B cell (primary cell): ENCODE measurements around the gene EPHA10. TPM values are rescaled to one million over a fixed set of nuclear protein-coding genes. Genes with fewer than 3 reads are reported as not detected.

Experiments
- ATAC-seq: fragments of 200-7000 bp; cut with Tn5 transposase; one replicate; pipeline ENCODE4 v1.10.0; 2021; ENCODE audit warnings: low read depth, mild to moderate bottlenecking, moderate number of reproducible peaks, moderate library complexity
- CTCF ChIA-PET: fragments of 350-600 bp; sonication (Branson Sonifier 250); formaldehyde crosslinking; loops from one replicate; lab custom pipeline; 2021; ENCODE audit warnings: antibody characterized with exemption, inconsistent platforms; lab: Charles Lee
- POLR2A ChIA-PET: fragments of 350-600 bp; sonication (Branson Sonifier 250); formaldehyde crosslinking; loops from one replicate; lab custom pipeline; 2021; ENCODE audit warnings: antibody characterized with exemption; lab: Charles Lee
- DNase-seq: peaks from one replicate; pipeline ENCODE4 v3.0.0; 2013
- H2AFZ ChIP-seq: 2 replicates; pipeline ENCODE4 v1.6.1; 2012; ENCODE audit warnings: mild to moderate bottlenecking, low read depth, low read length; ENCODE audit not compliant: insufficient read depth, poor library complexity, severe bottlenecking
- H3K27ac ChIP-seq, 2 donors: 1 replicate in 1 of 2; 2 replicates in 1 of 2; pipeline ENCODE4 v1.5.1; 2012 to 2013; ENCODE audit warnings: low read length in 2 of 2, mild to moderate bottlenecking in 2 of 2, moderate library complexity in 1 of 2
- H3K27me3 ChIP-seq, 4 experiments: fragments of 200-600 bp in 1 of 4; sonication (generic) in 1 of 4; replicated peaks in 1 of 4; 1 replicate in 2 of 4; 2 replicates in 2 of 4; pipeline versions ENCODE4 v1.6.1 to v1.7.0; 2013 to 2016; ENCODE audit warnings: low read length in 3 of 4, mild to moderate bottlenecking in 2 of 4, mixed read lengths in 1 of 4, moderate library complexity in 1 of 4; ENCODE audit not compliant: insufficient read depth in 4 of 4, control insufficient read depth in 3 of 4; ENCODE audit errors: control extremely low read depth in 1 of 4
- H3K36me3 ChIP-seq, 2 experiments: replicated peaks in 1 of 2; 1 replicate in 1 of 2; 2 replicates in 1 of 2; pipeline versions ENCODE4 v1.6.1 to v1.7.1; 2013; ENCODE audit warnings: low read length in 1 of 2; ENCODE audit not compliant: insufficient read depth in 2 of 2, control insufficient read depth in 1 of 2; ENCODE audit errors: control extremely low read depth in 1 of 2, extremely low read depth in 1 of 2
- H3K4me1 ChIP-seq, 2 donors: fragments of 200-600 bp in 1 of 2; sonication (generic) in 1 of 2; 1 replicate in 1 of 2; 2 replicates in 1 of 2; pipeline versions ENCODE4 v1.5.1 to v1.6.1; 2013 to 2017; ENCODE audit warnings: low read length in 2 of 2; ENCODE audit not compliant: control insufficient read depth in 2 of 2, insufficient read depth in 2 of 2
- H3K4me2 ChIP-seq: replicated peaks from 2 replicates; pipeline ENCODE3; 2012; ENCODE audit warnings: mild to moderate bottlenecking, low read depth, low read length; ENCODE audit not compliant: poor library complexity, severe bottlenecking
- H3K4me3 ChIP-seq, 5 experiments: fragments of 200-600 bp in 1 of 5; sonication (generic) in 1 of 5; 1 replicate in 3 of 5; 2 replicates in 2 of 5; pipeline versions ENCODE4 v1.5.1 to v1.7.0; 2011 to 2016; ENCODE audit warnings: low read length in 4 of 5, mild to moderate bottlenecking in 4 of 5, low read depth in 2 of 5, control low read depth in 1 of 5, moderate library complexity in 1 of 5; ENCODE audit not compliant: insufficient read depth in 1 of 5; ENCODE audit errors: control extremely low read depth in 1 of 5, extremely low read depth in 1 of 5
- H3K79me2 ChIP-seq: fragments of 200-600 bp; sonication (generic); one replicate; pipeline ENCODE4 v1.6.0; 2016; ENCODE audit warnings: low read length; ENCODE audit not compliant: control insufficient read depth, insufficient read depth
- H3K9ac ChIP-seq: fragments of 200-600 bp; sonication (generic); 2 replicates; pipeline ENCODE4 v1.6.1; 2017; ENCODE audit warnings: mild to moderate bottlenecking, low read length, moderate library complexity
- H3K9me3 ChIP-seq, 3 donors: one replicate each; pipeline versions ENCODE4 v1.6.1 to v1.7.1; 2013; ENCODE audit warnings: low read length in 2 of 3; ENCODE audit not compliant: control insufficient read depth in 2 of 3, insufficient read depth in 1 of 3; ENCODE audit errors: control extremely low read depth in 1 of 3
- H4K20me1 ChIP-seq: 2 replicates; pipeline ENCODE4 v1.6.0; 2012; ENCODE audit warnings: mild to moderate bottlenecking, low read length; ENCODE audit not compliant: insufficient read depth, control insufficient read depth, poor library complexity, severe bottlenecking
- H3K27ac Mint-ChIP-seq: one replicate; pipeline ENCODE4 v1.8.0; 2021; ENCODE audit warnings: mixed read lengths
- H3K27me3 Mint-ChIP-seq: one replicate; pipeline ENCODE4 v1.8.0; 2021; ENCODE audit warnings: mixed read lengths
- H3K4me1 Mint-ChIP-seq: one replicate; pipeline ENCODE4 v1.8.0; 2021; ENCODE audit warnings: mixed read lengths
- H3K4me3 Mint-ChIP-seq: one replicate; pipeline ENCODE4 v1.8.0; 2021; ENCODE audit warnings: mixed read lengths
- H3K9me3 Mint-ChIP-seq: one replicate; pipeline ENCODE4 v1.8.0; 2022; ENCODE audit warnings: mixed read lengths; ENCODE audit not compliant: insufficient read depth
- CTCF ChIP-seq: fragments of 200-600 bp; IDR thresholded peaks from one replicate; pipeline ENCODE4 v1.8.0; 2022; ENCODE audit warnings: antibody characterized with exemption, mild to moderate bottlenecking
- EZH2 ChIP-seq: IDR thresholded peaks from 2 replicates; pipeline ENCODE4 v1.6.1; 2012; ENCODE audit warnings: borderline replicate concordance, low read depth, mild to moderate bottlenecking, moderate library complexity, low read length; ENCODE audit not compliant: insufficient read depth, poor library complexity, severe bottlenecking
- WGBS: methylation state at CpG from one replicate; pipeline ENCODE4 v1.1.5; 2013; ENCODE audit warnings: missing lambda C conversion rate; ENCODE audit not compliant: insufficient coverage; 5-methylcytosine and 5-hydroxymethylcytosine counted together
- intact Hi-C: fragments of 100-400 bp; cut with micrococcal nuclease; formaldehyde crosslinking; loops from one replicate; pipeline ENCODE4 v1.10.0; 2022
- polyA plus RNA-seq: library from polyadenylated mRNA; depleted of rRNA; stranded (reverse); fragments of >200 nt; gene quantifications from 2 replicates; pipeline ENCODE4 v1.2.3, GENCODE V29; 2012
- total RNA-seq, 2 donors: library from RNA; stranded (reverse); fragments of 120-200 nt in 1 of 2; gene quantifications; 1 replicate in 1 of 2; 2 replicates in 1 of 2; pipeline versions ENCODE4 v1.2.3 to v1.2.4, GENCODE V29; 2013 to 2022

The EPHA10 gene
- total and polyA plus RNA-seq, 2 donors (not counting 1 experiment from before 2014, with no cell fraction given) = 0.39 to 0.94 TPM

DNA sequence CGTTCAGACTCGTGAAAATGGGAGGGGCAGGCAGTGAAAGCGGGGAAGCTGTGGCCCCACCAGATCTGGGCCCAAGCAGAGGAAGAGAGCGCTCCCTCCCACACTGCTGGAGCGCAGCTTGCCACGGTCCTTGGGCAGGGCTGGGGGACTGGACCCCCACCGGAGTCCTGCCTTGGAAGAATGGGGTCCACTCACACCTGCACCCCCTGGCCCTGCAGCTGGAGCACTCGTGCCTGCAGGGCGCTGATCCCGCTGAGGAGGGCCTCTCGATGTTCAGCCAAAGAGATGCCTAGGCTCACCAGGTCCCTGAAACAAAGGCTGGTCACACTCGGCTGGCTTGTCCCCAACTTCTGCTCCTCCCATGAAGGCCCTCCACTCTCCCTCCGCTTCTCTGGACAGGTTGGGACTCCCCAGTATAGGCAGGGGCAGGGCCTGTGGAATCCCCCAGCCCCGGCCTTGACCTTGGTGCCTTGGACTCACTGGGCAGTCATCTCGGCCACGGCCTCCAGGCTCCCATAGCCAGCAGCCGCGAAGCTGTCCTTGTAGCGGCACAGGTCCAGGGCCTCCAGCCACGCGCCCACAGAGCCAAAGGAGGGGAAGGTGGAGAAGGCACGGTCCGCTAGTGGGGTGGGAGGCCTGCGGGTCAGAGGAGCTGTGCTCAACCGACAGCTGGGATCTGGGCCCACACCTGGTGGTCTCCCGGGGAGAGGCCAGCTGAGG lies 46.6 kb downstream of the EPHA10 start:
- Histone ChIP-seq H3K79me2 (no peaks in the 10 kb centered on the region), H3K9me3 (no peaks in the 10 kb centered on the region), H4K20me1 (no peaks in the 10 kb centered on the region), H3K36me3 (no peaks in the 10 kb centered on the region), H3K27me3 (peaks cover 0 to 2% (median 0%) of the 10 kb centered on the region in 4 experiments), H2AFZ (no peak overlapping the region), H3K27ac (no peak overlapping the region), H3K4me3 (no peak overlapping the region), H3K4me2 (no peak overlapping the region), H3K4me1 (no peaks in the 10 kb centered on the region), H3K9ac (no peak overlapping the region)
- Mint-ChIP-seq H3K27ac (no peak overlapping the region), H3K27me3 (no peaks in the 10 kb centered on the region), H3K9me3 (no peaks in the 10 kb centered on the region), H3K4me3 (no peak overlapping the region), H3K4me1 (no peaks in the 10 kb centered on the region)
- ATAC-seq (no peak), DNase-seq (no peak)
- intact Hi-C loops = no loop called here
- CTCF ChIA-PET = no interaction called here
- 94% methylated on average over 26 of the region's 26 CpGs for WGBS
- TF ChIP-seq CTCF (no peak), EZH2 (no peak)
- POLR2A ChIA-PET = no interaction called here

DNA sequence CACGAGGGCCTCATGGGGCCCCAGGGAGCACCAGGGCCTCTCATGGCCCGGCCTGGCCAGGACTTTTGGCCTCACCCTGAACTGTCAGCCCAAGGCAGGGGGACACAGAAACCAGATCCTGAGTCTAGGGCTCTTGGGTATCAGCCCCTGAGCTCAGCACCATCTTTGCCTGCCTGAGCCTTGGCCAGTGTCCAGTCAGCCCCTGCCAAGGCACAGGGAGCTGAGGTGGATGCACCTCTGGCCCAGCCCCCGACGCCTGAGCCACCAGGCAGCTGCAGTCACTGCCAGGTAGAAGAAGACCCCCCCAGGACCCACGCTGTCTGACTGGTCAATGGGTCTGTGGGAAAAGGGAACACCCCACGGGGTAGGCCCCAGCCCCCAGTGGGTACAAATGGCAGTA lies 47.3 kb downstream of the EPHA10 start:
- H3K9me3 ChIP-seq = no peaks in the 10 kb centered on the region
- ChIA-PET CTCF (no interaction called here), POLR2A (no interaction called here)
- H3K27ac Mint-ChIP-seq = no peak overlapping the region
- H3K4me1 ChIP-seq = no peaks in the 10 kb centered on the region
- no peak overlapping the region for H2AFZ ChIP-seq
- H3K27me3 ChIP-seq = peaks cover 0 to 2% (median 0%) of the 10 kb centered on the region in 4 experiments
- H4K20me1 ChIP-seq = no peaks in the 10 kb centered on the region
- TF ChIP-seq EZH2 = no peak
- TF ChIP-seq CTCF = no peak
- H3K79me2 ChIP-seq = no peaks in the 10 kb centered on the region
- H3K9ac ChIP-seq = no peak overlapping the region
- H3K4me3 ChIP-seq = no peak overlapping the region
- H3K27me3 Mint-ChIP-seq = no peaks in the 10 kb centered on the region
- H3K9me3 Mint-ChIP-seq = no peaks in the 10 kb centered on the region
- intact Hi-C loops = no loop called here
- no peak overlapping the region for H3K4me2 ChIP-seq
- ATAC-seq (no peak), DNase-seq (no peak)
- H3K4me1 Mint-ChIP-seq = no peaks in the 10 kb centered on the region
- no peaks in the 10 kb centered on the region for H3K36me3 ChIP-seq
- 90% methylated on average over 6 of the region's 6 CpGs for WGBS
- H3K27ac ChIP-seq = no peak overlapping the region
- no peak overlapping the region for H3K4me3 Mint-ChIP-seq
